ENCODE data around the gene RHPN2. TPM values are rescaled to one million over a fixed set of nuclear protein-coding genes. Genes with fewer than 3 reads are reported as not detected.

The RHPN2 gene
- total and polyA plus RNA-seq, 4 donors, result 3.7 to 10.3 (median 9.6) TPM

Small RNA genes within 50 kb of the gene (small RNA-seq; reads per million reads assigned to genes)
- gene AC008521.1 (ENCODE audit: low replicate concordance), result not detected
- gene AC008521.2 (ENCODE audit: low replicate concordance), result not detected

Other genes with a start within 250 kb of the RHPN2 start
- 1 to 10 TPM in 1 of 2 donors, under 1 TPM in 1; 0.50 to 1.7 TPM for gene SLC7A9, start 195.1 kb downstream of the RHPN2 start, total RNA-seq
- gene SLC7A9, start 195.1 kb downstream of the RHPN2 start, polyA plus RNA-seq (ENCODE audit: insufficient read length in 2 of 2), result 1 to 10 TPM; 1.4 to 3.4 TPM
- 10 to 100 TPM in 1 of 2 donors, 1 to 10 TPM in 1; 9.0 to 22.8 TPM for gene CEP89, start 92.9 kb downstream of the RHPN2 start, total RNA-seq
- 10 to 100 TPM; 29.8 to 41.8 TPM for gene CEP89, start 92.9 kb downstream of the RHPN2 start, polyA plus RNA-seq (ENCODE audit: insufficient read length in 2 of 2)
- gene FAAP24, start 92.6 kb downstream of the RHPN2 start, total RNA-seq, result 1 to 10 TPM; 1.7 to 2.3 TPM
- 1 to 10 TPM; 2.7 to 3.4 TPM for gene FAAP24, start 92.6 kb downstream of the RHPN2 start, polyA plus RNA-seq (ENCODE audit: insufficient read length in 2 of 2)
- gene GPATCH1, start 16.3 kb upstream of the RHPN2 start, total RNA-seq, result 10 to 100 TPM in 1 of 2 donors, 1 to 10 TPM in 1; 8.3 to 12.5 TPM
- gene GPATCH1, start 16.3 kb upstream of the RHPN2 start, polyA plus RNA-seq (ENCODE audit: insufficient read length in 2 of 2), result 10 to 100 TPM in 1 of 2 donors, 1 to 10 TPM in 1; 8.7 to 11.0 TPM
- under 1 TPM in 1 of 2 donors, not detected in 1; 0.22 TPM for gene WDR88, start 67.2 kb upstream of the RHPN2 start, total RNA-seq
- gene WDR88, start 67.2 kb upstream of the RHPN2 start, polyA plus RNA-seq (ENCODE audit: insufficient read length in 2 of 2), result 1 to 10 TPM; 1.0 to 1.4 TPM
- 10 to 100 TPM; 35.4 to 44.7 TPM for gene LRP3, start 129.4 kb upstream of the RHPN2 start, total RNA-seq
- 100 to 1,000 TPM; 122 to 130 TPM for gene LRP3, start 129.4 kb upstream of the RHPN2 start, polyA plus RNA-seq (ENCODE audit: insufficient read length in 2 of 2)
- gene SLC7A10, start 161.0 kb upstream of the RHPN2 start, total RNA-seq, result 1 to 10 TPM; 3.8 to 5.4 TPM
- gene SLC7A10, start 161.0 kb upstream of the RHPN2 start, polyA plus RNA-seq (ENCODE audit: insufficient read length in 2 of 2), result 10 to 100 TPM; 34.3 to 43.2 TPM
- gene CEBPA, start 237.6 kb upstream of the RHPN2 start, total RNA-seq, result 1 to 10 TPM; 5.1 to 6.4 TPM
- 1 to 10 TPM; 6.0 to 6.7 TPM for gene CEBPA, start 237.6 kb upstream of the RHPN2 start, polyA plus RNA-seq (ENCODE audit: insufficient read length in 2 of 2)